ENCODE results near the gene C1orf105. TPM values are rescaled to one million over a fixed set of nuclear protein-coding genes. Genes with fewer than 3 reads are reported as not detected.

The C1orf105 gene
- total and polyA plus RNA-seq, 2 of the 8 experiments (the other 6 are each of a cell fraction or from before 2014, with no cell fraction given) = not detected

- FAIRE-seq = no peak
- no peak overlapping the region for H3K4ac ChIP-seq (replicated peaks; ENCODE audit: insufficient read length, low read depth, low read length)
- no peaks in the 10 kb centered on the region for H4K20me1 ChIP-seq (replicated peaks in 1 of 2; ENCODE audit: control insufficient read depth in 1 of 2, insufficient read depth in 2 of 2, low read length in 2 of 2)
- H3K14ac ChIP-seq (ENCODE audit: insufficient read length) = no peak overlapping the region
- no peaks in the 10 kb centered on the region for H3K23me2 ChIP-seq (ENCODE audit: low read depth, low read length)
- POLR2A ChIA-PET (ENCODE audit: partially characterized antibody) = no interaction called here
- H2BK120ac ChIP-seq (replicated peaks; ENCODE audit: low read depth, low read length) = no peak overlapping the region
- CTCF ChIA-PET (ENCODE audit: partially characterized antibody) = interaction anchor here (0.8 to 1.0 kb wide), 3 partner anchors 271 to 799 kb away, joined by 3 read pairs; no protein-coding TSS in a partner anchor
- no peak overlapping the region for H2AFZ ChIP-seq (ENCODE audit: low read length)
- no peak overlapping the region for H3K56ac ChIP-seq (replicated peaks; ENCODE audit: insufficient read length, low read depth, low read length)
- H3K36me3 ChIP-seq (ENCODE audit: control insufficient read depth in 2 of 4, insufficient read depth in 4 of 4, low read length in 3 of 4) = no peaks in the 10 kb centered on the region
- H4K5ac ChIP-seq (ENCODE audit: insufficient read length, low read depth, low read length) = no peak overlapping the region
- H3K4me3 ChIP-seq (ENCODE audit: extremely low read depth in 1 of 4, insufficient read depth in 2 of 4, low read depth in 3 of 4, low read length in 4 of 4) = no peak overlapping the region
- H3K4me1 ChIP-seq (replicated peaks in 1 of 4; ENCODE audit: control insufficient read depth in 3 of 4, insufficient read depth in 4 of 4, low read length in 3 of 4) = no peaks in the 10 kb centered on the region
- no peak overlapping the region for H3K18ac ChIP-seq (ENCODE audit: extremely low read depth, low read length)
- peaks cover 0 to 2% (median 0%) of the 10 kb centered on the region in 4 experiments; a peak in 1 of 7 replicates for H3K27me3 ChIP-seq (replicated peaks in 1 of 4; ENCODE audit: control insufficient read depth in 3 of 4, extremely low read depth in 1 of 4, insufficient read depth in 3 of 4, low read length in 3 of 4)
- TF ChIP-seq, protein P1, sequence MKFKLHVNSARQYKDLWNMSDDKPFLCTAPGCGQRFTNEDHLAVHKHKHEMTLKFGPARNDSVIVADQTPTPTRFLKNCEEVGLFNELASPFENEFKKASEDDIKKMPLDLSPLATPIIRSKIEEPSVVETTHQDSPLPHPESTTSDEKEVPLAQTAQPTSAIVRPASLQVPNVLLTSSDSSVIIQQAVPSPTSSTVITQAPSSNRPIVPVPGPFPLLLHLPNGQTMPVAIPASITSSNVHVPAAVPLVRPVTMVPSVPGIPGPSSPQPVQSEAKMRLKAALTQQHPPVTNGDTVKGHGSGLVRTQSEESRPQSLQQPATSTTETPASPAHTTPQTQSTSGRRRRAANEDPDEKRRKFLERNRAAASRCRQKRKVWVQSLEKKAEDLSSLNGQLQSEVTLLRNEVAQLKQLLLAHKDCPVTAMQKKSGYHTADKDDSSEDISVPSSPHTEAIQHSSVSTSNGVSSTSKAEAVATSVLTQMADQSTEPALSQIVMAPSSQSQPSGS (IDR thresholded peaks at IDR 0.05; ENCODE audit: low read length) = no peak
- TF ChIP-seq GABPA (IDR thresholded peaks at IDR 0.05; ENCODE audit: borderline replicate concordance, insufficient read depth, low read length) = no peak
- TF ChIP-seq, protein P2, sequence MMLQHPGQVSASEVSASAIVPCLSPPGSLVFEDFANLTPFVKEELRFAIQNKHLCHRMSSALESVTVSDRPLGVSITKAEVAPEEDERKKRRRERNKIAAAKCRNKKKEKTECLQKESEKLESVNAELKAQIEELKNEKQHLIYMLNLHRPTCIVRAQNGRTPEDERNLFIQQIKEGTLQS (IDR thresholded peaks at IDR 0.05; ENCODE audit: insufficient read depth, low read depth, low read length) = no peak
- no peak overlapping the region for H2BK20ac ChIP-seq (ENCODE audit: low read length)
- H2BK12ac ChIP-seq (ENCODE audit: low read depth, low read length) = no peak overlapping the region
- no peak overlapping the region for H2BK5ac ChIP-seq (ENCODE audit: low read depth, low read length)
- H3K79me2 ChIP-seq (ENCODE audit: control insufficient read depth in 1 of 2, insufficient read depth in 2 of 2, low read length in 2 of 2) = no peaks in the 10 kb centered on the region
- no peak for DNase-seq (ENCODE audit: low read depth in 1 of 2, low spot score in 2 of 2)
- no peak overlapping the region for H2BK15ac ChIP-seq (ENCODE audit: low read length)
- H3K4me2 ChIP-seq (ENCODE audit: insufficient read depth in 1 of 2, low read depth in 2 of 2, low read length in 2 of 2) = no peak overlapping the region
- no peaks in the 10 kb centered on the region for H3K79me1 ChIP-seq (ENCODE audit: low read depth, low read length)
- H3K9me3 ChIP-seq (ENCODE audit: insufficient read depth in 2 of 2, low read depth in 1 of 2, low read length in 1 of 2) = no peaks in the 10 kb centered on the region
- WGBS, 2 experiments (ENCODE audit: extremely low coverage in 1 of 2, insufficient coverage in 1 of 2, insufficient read length in 1 of 2, insufficient replicate concordance in 2 of 2, low coverage in 1 of 2, low lambda C conversion rate in 2 of 2, missing lambda C conversion rate in 1 of 2) = 92% methylated on average over 1 of the region's 1 CpG; no CpG with 5 or more reads in 1 of the 2 experiments
- no peak overlapping the region for H4K91ac ChIP-seq (replicated peaks; ENCODE audit: insufficient read length, low read length)
- no peak overlapping the region for H4K8ac ChIP-seq (ENCODE audit: extremely low read depth, insufficient read depth, low read length)
- no peak overlapping the region for H3K27ac ChIP-seq (ENCODE audit: low read depth, low read length)
- H2AK5ac ChIP-seq (ENCODE audit: low read depth, low read length) = no peak overlapping the region
- H3K23ac ChIP-seq (ENCODE audit: insufficient read length) = no peak overlapping the region
- no peak overlapping the region for H3K9ac ChIP-seq (replicated peaks in 1 of 4; ENCODE audit: extremely low read depth in 1 of 4, low read depth in 3 of 4, low read length in 3 of 4)
Measured at GRCh38 chr1:172455451-172455850, 35.0 kb downstream of the C1orf105 start.
